GM12873 (cell line): ENCODE data around the gene MYO6.

ENCODE experiments used
- TF ChIP-seq, protein P1 (sequence below): IDR thresholded peaks from 2 replicates; pipeline ENCODE4 v1.5.1; 2012; ENCODE audit warnings: low read depth, mild to moderate bottlenecking, moderate library complexity, low read length, control low read depth; ENCODE audit not compliant: insufficient read depth; ENCODE audit errors: missing control alignments

Gene MYO6

DNA sequence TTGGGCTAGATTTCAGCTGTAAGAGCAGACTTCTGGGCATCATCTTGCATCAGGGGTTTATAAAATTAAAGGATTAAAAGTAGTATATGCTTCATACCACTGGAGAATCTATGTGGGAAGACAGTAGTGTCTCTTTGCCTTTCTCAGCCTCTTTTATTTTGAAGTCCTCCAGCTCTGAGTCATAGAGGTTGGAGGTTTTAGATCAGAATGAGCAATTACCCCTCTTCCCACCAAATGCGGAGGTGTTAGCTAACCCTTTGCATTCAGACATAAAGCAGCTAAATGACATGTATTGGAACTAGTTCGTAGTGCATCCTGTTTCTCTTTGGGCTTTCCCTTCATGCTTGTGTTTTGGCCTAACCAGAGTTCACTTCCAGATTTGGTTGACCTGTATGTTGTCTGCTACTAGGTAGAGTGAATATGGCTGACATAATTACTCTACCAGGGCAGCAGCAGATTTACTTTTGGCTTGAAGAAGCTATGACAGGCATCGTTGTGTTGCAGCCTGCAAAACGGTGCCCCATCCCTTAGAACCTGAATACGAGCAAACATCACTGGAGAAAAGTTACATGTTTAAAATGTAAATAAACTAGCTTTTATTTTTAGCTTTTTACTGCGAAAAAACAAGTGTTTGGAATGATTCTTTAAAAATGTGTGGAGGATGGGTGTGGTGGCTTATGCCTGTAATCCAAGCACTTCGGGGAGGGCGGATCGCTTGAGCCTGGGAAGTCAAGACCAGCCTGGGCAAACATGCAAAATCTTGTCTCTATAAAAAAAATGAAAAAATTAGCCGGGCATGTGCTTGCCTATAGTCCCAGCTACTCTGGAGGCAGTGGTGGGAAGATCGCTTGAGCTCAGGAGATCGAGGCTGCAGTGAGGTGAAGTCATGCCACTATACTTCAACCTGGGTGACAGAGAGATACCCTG, 82.2 kb downstream of the MYO6 start:
- TF ChIP-seq, protein P1, sequence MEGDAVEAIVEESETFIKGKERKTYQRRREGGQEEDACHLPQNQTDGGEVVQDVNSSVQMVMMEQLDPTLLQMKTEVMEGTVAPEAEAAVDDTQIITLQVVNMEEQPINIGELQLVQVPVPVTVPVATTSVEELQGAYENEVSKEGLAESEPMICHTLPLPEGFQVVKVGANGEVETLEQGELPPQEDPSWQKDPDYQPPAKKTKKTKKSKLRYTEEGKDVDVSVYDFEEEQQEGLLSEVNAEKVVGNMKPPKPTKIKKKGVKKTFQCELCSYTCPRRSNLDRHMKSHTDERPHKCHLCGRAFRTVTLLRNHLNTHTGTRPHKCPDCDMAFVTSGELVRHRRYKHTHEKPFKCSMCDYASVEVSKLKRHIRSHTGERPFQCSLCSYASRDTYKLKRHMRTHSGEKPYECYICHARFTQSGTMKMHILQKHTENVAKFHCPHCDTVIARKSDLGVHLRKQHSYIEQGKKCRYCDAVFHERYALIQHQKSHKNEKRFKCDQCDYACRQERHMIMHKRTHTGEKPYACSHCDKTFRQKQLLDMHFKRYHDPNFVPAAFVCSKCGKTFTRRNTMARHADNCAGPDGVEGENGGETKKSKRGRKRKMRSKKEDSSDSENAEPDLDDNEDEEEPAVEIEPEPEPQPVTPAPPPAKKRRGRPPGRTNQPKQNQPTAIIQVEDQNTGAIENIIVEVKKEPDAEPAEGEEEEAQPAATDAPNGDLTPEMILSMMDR = no peak

DNA sequence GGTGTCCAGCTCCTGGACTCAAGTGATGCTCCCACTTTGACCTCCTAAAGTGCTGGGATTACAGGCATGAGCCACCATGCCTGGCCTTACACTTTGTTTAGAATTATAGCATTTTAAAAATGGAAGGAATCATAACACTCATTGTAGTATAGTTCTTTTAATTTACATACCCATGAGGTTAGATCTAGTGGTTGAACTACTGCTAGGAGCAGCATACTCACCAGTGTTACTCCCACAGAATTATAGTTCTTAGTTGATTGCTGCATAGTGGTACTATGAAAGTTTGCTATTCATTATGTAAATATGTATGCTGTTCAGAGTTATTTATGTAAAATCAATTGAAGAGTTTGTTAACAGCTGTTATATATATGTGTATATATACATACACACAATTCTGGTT, 85.4 kb downstream of the MYO6 start:
- TF ChIP-seq, protein P1 = no peak

DNA sequence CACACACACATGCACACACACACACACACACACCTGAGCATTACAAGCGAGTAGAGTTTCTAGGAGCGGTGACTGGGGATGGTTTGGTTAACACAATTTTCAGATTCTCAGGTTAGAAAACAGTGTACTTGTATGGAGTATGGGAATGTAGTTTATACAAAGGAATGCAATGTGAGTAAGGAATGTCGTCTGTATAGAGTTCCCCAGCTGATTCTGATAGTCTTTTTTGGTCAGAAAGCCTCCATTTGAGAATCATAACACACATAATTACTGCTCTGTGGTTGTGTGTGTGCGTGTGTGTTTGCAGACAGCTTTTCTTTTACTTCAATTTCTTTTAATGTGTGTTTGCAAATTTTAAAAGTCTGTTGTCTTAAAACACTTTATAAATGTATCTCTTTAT, 93.2 kb downstream of the MYO6 start:
- TF ChIP-seq, protein P1 = no peak

DNA sequence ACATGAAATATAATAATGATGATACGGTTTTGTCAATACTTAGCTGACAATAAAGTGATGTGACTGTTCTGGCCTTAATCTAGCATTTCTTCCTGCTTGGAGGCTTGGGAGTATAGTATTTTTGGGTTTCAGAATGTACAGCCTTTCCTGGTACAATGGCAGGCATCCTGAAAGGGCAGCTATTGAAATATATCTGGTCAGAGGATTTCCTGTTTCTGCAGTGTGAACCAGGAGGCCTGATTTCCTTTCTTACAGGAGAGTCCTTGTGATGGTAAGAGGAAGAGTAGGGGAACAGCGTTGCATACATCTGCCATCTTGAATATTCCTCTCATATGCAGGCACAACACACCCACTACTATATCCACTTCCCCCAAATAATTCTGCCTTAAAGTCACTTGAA, 93.7 kb downstream of the MYO6 start:
- TF ChIP-seq, protein P1 = no peak

DNA sequence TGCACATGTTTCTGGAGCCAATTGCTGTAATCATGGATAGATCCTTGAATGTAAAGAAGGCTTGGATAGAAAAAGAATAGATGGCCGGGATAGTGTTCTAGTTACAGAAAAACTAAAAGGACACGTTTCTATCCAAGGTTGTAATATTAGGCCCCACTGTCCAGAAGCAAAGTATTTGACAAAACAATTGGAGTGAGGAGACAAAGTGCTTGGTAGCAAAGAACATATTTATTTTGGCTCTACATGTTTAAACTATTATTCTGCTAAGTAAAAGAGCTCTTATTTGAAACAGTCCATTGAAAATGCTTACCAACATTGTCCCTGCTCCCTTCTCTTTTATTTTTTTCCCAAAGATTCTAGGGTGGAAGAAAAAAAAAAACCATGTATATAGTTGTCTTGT, 94.4 kb downstream of the MYO6 start:
- TF ChIP-seq, protein P1 = no peak

DNA sequence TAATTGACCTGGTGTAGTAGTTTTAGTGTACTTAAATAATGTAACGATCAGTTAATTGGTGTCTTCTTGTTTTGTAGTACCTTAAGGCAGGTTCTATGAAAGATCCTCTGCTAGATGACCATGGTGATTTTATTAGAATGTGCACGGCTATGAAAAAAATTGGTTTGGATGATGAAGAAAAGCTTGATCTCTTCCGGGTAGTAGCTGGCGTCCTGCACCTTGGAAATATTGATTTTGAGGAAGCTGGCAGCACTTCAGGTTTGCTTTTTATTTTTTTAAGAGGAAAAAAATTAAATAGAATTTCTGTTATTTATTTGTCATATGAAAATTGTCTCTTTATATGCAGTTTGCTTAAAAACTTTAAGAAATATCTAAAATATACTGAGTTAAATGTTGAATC, 99.2 kb downstream of the MYO6 start:
- TF ChIP-seq, protein P1 = no peak

DNA sequence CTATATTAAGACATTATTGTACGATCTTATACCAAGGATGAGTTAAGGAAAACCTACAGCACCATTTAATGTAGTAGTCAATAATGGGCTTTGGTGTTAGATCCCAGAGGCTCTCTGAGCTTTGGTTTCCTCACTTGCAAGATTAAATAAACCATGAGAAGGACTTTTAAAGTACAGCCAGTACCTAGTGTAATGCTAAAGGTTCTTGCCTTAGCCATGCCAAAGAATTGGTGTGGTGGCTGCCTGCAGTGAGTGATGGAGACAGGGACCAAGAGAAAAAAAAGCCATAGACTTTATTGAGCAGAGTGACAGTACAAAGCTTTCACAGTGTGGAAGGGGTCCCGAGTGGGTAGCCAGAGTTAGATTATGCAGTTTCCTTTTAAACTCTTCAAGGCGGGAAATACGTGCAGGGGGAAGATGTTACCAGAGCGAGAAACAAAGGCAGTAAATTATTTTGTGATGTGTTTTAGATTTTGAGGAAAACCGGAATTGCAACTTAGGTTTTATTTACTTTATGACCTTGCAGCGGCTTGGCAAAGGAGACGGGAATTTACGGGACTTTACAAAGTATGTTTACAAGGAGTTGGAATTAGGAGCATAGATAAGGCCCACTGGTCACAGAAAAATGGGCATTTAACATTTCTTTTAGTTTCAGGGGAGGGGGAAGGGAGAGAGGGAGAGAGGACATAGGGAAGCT, 100.4 kb downstream of the MYO6 start:
- TF ChIP-seq, protein P1 = no peak
